ENCODE measurements around the gene CYP27C1.
"Not testable (repeated sequence)": the region's sequence is repeated elsewhere in the genome, so short reads cannot be mapped to it uniquely, and the experiment has no call there.

CYP27C1 gene, protein sequence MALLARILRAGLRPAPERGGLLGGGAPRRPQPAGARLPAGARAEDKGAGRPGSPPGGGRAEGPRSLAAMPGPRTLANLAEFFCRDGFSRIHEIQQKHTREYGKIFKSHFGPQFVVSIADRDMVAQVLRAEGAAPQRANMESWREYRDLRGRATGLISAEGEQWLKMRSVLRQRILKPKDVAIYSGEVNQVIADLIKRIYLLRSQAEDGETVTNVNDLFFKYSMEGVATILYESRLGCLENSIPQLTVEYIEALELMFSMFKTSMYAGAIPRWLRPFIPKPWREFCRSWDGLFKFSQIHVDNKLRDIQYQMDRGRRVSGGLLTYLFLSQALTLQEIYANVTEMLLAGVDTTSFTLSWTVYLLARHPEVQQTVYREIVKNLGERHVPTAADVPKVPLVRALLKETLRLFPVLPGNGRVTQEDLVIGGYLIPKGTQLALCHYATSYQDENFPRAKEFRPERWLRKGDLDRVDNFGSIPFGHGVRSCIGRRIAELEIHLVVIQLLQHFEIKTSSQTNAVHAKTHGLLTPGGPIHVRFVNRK

GRCh38 chr2:127220102-127220767, at the start of gene CYP27C1:
Gene CYP27C1, minus strand, starts transcription at chr2:127220299. Its CDS starts 29 bp downstream, at chr2:127220270.
- DNase-seq (ENCODE audit: low read depth), result no peak

GRCh38 chr2:127261804-127262406, 41.8 kb upstream of the CYP27C1 start:
- DNase-seq (ENCODE audit: low read depth), result no peak

- no peak for DNase-seq (ENCODE audit: low read depth)
Measured at GRCh38 chr2:127259355-127259754, 39.3 kb upstream of the CYP27C1 start.

DNA sequence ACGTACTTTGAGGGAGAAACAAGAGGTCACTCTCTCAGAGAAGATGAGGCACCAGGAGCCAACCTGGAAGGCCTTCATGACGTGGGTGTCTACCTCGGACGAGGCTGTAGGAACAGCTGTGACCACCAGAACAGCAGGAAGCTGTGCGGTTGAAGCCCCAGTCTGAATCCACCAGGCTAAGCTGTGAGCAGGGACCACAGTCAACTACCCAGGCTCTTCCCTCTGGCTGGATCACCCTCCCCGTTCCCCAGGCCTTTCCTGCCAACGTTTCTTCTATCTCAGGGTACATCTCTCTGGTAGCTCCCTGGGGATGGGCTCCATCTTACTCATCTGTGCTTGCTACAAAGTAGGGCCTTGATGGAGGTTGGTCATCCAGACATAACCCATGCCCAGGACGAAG, 36.8 kb upstream of the CYP27C1 start:
- DNase-seq (ENCODE audit: low read depth), result no peak

GRCh38 chr2:127256381-127256780, 36.3 kb upstream of the CYP27C1 start:
- no peak for DNase-seq (ENCODE audit: low read depth)

DNA sequence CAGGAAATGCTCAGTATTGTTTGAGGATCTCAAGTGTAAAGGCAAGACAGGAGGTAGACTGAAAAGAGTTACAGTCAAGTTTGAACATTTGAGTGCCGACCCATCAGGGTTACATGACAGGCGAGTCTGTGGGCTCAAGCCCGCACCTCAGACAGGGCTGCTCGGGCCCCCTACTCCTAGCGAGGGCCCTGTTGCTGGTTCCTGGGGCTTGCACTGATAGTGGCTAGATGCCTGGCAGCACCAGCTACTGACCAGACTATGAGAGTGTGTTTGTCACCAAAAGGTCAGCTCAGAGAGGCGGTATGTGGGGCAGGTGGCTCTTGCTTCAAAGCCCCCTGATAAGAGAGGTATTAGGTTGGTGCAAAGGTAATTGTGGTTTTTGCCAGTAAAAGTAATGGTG, 35.6 kb upstream of the CYP27C1 start:
- no peak for DNase-seq (ENCODE audit: low read depth)

GRCh38 chr2:127255146-127255545, 35.0 kb upstream of the CYP27C1 start:
- no peak for DNase-seq (ENCODE audit: low read depth)

DNA sequence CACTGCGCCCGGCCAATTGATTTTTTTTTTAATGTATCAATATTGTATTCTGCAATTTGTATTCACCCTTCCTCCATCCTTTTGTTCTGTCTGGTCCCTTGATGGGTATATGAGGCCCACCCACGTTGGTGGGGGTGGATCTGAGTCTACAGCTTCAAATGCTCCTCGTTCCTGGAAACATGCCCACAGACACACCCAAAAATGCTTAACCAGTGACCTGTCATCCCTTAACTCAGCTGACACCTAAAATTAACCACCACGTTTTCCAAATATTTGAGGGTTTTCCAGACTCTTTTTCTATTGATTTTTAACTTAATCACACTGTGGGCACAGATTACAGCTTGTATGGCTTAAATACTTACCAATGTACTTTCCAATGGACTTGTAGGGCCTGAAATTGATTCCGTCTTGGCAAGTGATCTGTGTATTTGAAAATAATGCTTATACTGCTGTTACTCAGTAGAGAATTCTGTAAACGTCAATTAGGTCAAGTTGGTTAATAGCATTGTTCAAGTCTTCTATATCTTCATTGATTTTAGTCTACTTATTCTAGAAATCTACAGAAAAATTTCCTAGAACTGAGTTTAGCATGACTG, 34.4 kb upstream of the CYP27C1 start:
- no peak for DNase-seq (ENCODE audit: low read depth)

- DNase-seq (ENCODE audit: low read depth), result not testable (repeated sequence)
Measured at GRCh38 chr2:127241184-127241583, 21.1 kb upstream of the CYP27C1 start.

- DNase-seq (ENCODE audit: low read depth), result no peak
Measured at GRCh38 chr2:127239395-127239794, 19.3 kb upstream of the CYP27C1 start.

DNA sequence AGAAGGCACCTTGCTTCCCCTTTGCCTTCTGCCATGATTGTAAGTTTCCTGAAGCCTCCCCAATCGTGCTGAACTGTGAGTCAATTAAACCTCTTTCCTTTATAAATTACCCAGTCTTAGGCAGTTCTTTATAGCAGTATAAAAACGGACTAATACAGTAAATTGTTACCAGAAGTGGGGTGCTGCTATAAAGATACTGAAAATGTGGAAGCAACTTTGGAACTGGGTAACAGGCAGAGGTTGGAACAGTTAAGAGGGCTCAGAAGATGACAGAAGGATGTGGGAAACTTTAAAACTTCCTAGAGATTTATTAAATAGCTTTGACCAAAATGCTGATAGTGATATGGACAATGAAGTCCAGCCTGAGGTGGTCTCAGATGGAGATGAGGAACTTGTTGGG, 17.7 kb upstream of the CYP27C1 start:
- DNase-seq (ENCODE audit: low read depth), result not testable (repeated sequence)

DNA sequence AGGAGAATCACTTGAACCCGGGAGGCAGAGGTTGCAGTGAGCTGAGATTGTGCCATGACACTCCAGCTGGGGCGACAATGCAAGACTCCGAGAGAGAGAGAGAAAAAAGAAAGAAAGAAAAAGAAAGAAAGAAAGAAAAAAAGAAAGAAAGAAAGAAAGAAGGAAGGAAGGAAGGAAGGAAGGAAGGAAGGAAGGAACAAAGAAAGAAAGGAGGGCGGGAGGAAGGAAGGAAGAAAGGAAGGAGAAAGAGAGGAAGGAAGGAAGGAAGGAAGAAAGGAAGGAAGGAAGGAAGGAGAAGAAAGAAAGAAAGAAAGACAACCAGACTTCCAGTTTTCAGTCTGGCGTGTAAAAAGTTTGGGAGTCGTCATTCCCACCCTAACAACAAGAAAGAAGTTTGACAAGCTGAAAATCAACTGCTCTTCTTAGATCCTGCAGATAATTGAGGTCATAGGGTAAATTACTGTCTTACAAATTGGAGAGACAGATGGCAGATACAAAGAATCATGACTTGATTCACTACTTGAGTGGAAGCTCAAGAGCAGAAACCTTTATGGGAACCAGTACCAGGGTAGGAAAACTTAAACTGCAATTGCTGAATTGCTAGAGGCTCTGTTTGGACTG, 15.1 kb upstream of the CYP27C1 start:
- no peak for DNase-seq (ENCODE audit: low read depth)

GRCh38 chr2:127233710-127234109, 13.6 kb upstream of the CYP27C1 start:
- no peak for DNase-seq (ENCODE audit: low read depth)

- no peak for DNase-seq (ENCODE audit: low read depth)
Measured at GRCh38 chr2:127231130-127231865, 11.2 kb upstream of the CYP27C1 start.

- DNase-seq (ENCODE audit: low read depth), result no peak
Measured at GRCh38 chr2:127229555-127229954, 9.5 kb upstream of the CYP27C1 start.

- DNase-seq (ENCODE audit: low read depth), result no peak
Measured at GRCh38 chr2:127228102-127228501, 8.0 kb upstream of the CYP27C1 start.

GRCh38 chr2:127227264-127227660, 7.2 kb upstream of the CYP27C1 start:
- DNase-seq (ENCODE audit: low read depth), result not testable (repeated sequence)

- no peak for DNase-seq (ENCODE audit: low read depth)
Measured at GRCh38 chr2:127226520-127227263, 6.6 kb upstream of the CYP27C1 start.

GRCh38 chr2:127226132-127226519, 6.0 kb upstream of the CYP27C1 start:
- no peak for DNase-seq (ENCODE audit: low read depth)

- DNase-seq (ENCODE audit: low read depth), result no peak
Measured at GRCh38 chr2:127225186-127225960, 5.3 kb upstream of the CYP27C1 start.

All from stimulated activated CD8-positive, alpha-beta memory T cell treated with anti-CD3 and anti-CD28 coated beads, Interleukin-4, amount 100 ng/mL, for 24 hours (primary cell).